HEK293 (cell line): ENCODE data around the gene GALC.

Source experiments
- CTCF ChIA-PET: fragments of 350-600 bp; formaldehyde crosslinking; extraction: SDS; loops from one replicate; lab custom pipeline; 2021; ENCODE audit warnings: antibody characterized with exemption; lab: Yijun Ruan, JAX
- POLR2A ChIA-PET: fragments of 300-600 bp; formaldehyde crosslinking; extraction: SDS; loops from one replicate; lab custom pipeline; 2020; ENCODE audit warnings: antibody characterized with exemption, inconsistent platforms; lab: Yijun Ruan, JAX
- H3K27ac ChIP-seq: fragments of 200-500 bp; sonication (Bioruptor generic); 2 replicates; pipeline ENCODE4 v1.5.1; 2014; ENCODE audit warnings: low read depth, low read length, control low read depth, inconsistent platforms; ENCODE audit errors: extremely low read depth
- H3K36me3 ChIP-seq, 2 experiments: fragments of 200-500 bp in 1 of 2; sonication (Bioruptor generic) in 1 of 2; 1 replicate in 1 of 2; 2 replicates in 1 of 2; pipeline ENCODE4 v1.5.1; 2014 to 2017; ENCODE audit warnings: inconsistent platforms in 2 of 2, low read length in 2 of 2; ENCODE audit not compliant: control insufficient read depth in 2 of 2, insufficient read depth in 1 of 2
- H3K4me1 ChIP-seq: fragments of 200-500 bp; sonication (Bioruptor generic); 2 replicates; pipeline ENCODE4 v1.5.1; 2014; ENCODE audit warnings: mild to moderate bottlenecking, low read length, inconsistent platforms; ENCODE audit not compliant: control insufficient read depth, insufficient read depth
- H3K4me3 ChIP-seq: 2 replicates; pipeline ENCODE4 v1.5.1; 2011; ENCODE audit warnings: low read depth, mild to moderate bottlenecking, control low read depth, low read length, moderate library complexity
- H3K9me3 ChIP-seq: fragments of 200-500 bp; sonication (Bioruptor generic); 2 replicates; pipeline ENCODE4 v1.5.1; 2014; ENCODE audit warnings: low read depth, low read length, inconsistent platforms; ENCODE audit not compliant: control insufficient read depth, insufficient read depth
- ATF2 ChIP-seq: fragments of 450-650 bp; formaldehyde crosslinking; IDR thresholded peaks from 2 replicates; pipeline ENCODE4 v1.5.1; 2016; ENCODE audit warnings: missing biosample characterization, missing genetic modification characterization, low read depth
- GLIS1 ChIP-seq: fragments of 450-650 bp; formaldehyde crosslinking; IDR thresholded peaks from 2 replicates; pipeline ENCODE4 v1.5.1; 2016; ENCODE audit warnings: missing biosample characterization, missing genetic modification characterization
- HOXC10 ChIP-seq: sonication (generic); formaldehyde crosslinking; IDR thresholded peaks from 2 replicates; pipeline ENCODE4 v1.8.1; 2023; ENCODE audit warnings: mild to moderate bottlenecking, missing genetic modification reagents
- MEIS1 ChIP-seq: sonication (generic); formaldehyde crosslinking; IDR thresholded peaks from 2 replicates; pipeline ENCODE4 v1.8.1; 2022; ENCODE audit warnings: missing genetic modification reagents, mild to moderate bottlenecking, borderline replicate concordance
- PRDM2 ChIP-seq: fragments of 450-650 bp; formaldehyde crosslinking; IDR thresholded peaks from 2 replicates; pipeline ENCODE4 v1.5.1; 2016; ENCODE audit warnings: missing biosample characterization, missing genetic modification characterization, borderline replicate concordance
- SCRT2 ChIP-seq: fragments of 450-650 bp; formaldehyde crosslinking; IDR thresholded peaks from 2 replicates; pipeline ENCODE4 v1.5.1; 2016; ENCODE audit warnings: missing biosample characterization, missing genetic modification characterization
- YY1 ChIP-seq: fragments of 450-650 bp; formaldehyde crosslinking; IDR thresholded peaks from 2 replicates; pipeline ENCODE4 v1.5.1; 2018; ENCODE audit warnings: missing biosample characterization, missing genetic modification characterization
- ZBTB48 ChIP-seq: fragments of 450-650 bp; formaldehyde crosslinking; IDR thresholded peaks from 2 replicates; pipeline ENCODE4 v1.5.1; 2016; ENCODE audit warnings: missing biosample characterization, missing genetic modification characterization
- ZEB2 ChIP-seq: fragments of 450-650 bp; formaldehyde crosslinking; IDR thresholded peaks from 2 replicates; pipeline ENCODE4 v1.5.1; 2016; ENCODE audit warnings: missing biosample characterization, missing genetic modification characterization
- ZNF121 ChIP-seq: fragments of 450-650 bp; formaldehyde crosslinking; IDR thresholded peaks from 2 replicates; pipeline ENCODE4 v1.5.1; 2016; ENCODE audit warnings: missing biosample characterization, missing genetic modification characterization
- ZNF211 ChIP-seq: fragments of 450-650 bp; formaldehyde crosslinking; IDR thresholded peaks from 2 replicates; pipeline ENCODE4 v1.5.1; 2016; ENCODE audit warnings: low read depth, missing biosample characterization, missing genetic modification characterization
- ZNF24 ChIP-seq: fragments of 450-650 bp; formaldehyde crosslinking; IDR thresholded peaks from 2 replicates; pipeline ENCODE4 v1.5.1; 2016; ENCODE audit warnings: missing biosample characterization, missing genetic modification characterization
- ZNF510 ChIP-seq: fragments of 450-650 bp; formaldehyde crosslinking; IDR thresholded peaks from 2 replicates; pipeline ENCODE4 v1.5.1; 2018; ENCODE audit warnings: mild to moderate bottlenecking, missing genetic modification characterization, missing biosample characterization; ENCODE audit not compliant: insufficient replicate concordance
- ZNF660 ChIP-seq: fragments of 450-650 bp; IDR thresholded peaks from 2 replicates; pipeline ENCODE4 v1.5.1; 2018; ENCODE audit warnings: missing biosample characterization, mild to moderate bottlenecking, missing genetic modification characterization
- ZNF704 ChIP-seq: fragments of 450-650 bp; formaldehyde crosslinking; IDR thresholded peaks from 2 replicates; pipeline ENCODE4 v1.5.1; 2016; ENCODE audit warnings: missing biosample characterization, missing genetic modification characterization
- ZNF76 ChIP-seq: fragments of 450-650 bp; formaldehyde crosslinking; IDR thresholded peaks from 2 replicates; pipeline ENCODE4; 2016; ENCODE audit warnings: low read depth, missing biosample characterization, missing genetic modification characterization, borderline replicate concordance
- ZSCAN16 ChIP-seq: fragments of 450-650 bp; formaldehyde crosslinking; IDR thresholded peaks from 2 replicates; pipeline ENCODE4 v1.5.1; 2016; ENCODE audit warnings: missing biosample characterization, missing genetic modification characterization

Gene GALC

GRCh38 chr14:87999277-87999676 is 6.3 kb upstream of the GALC start:
- H3K9me3 ChIP-seq, result no peaks in the 10 kb centered on the region
- H3K36me3 ChIP-seq, result no peaks in the 10 kb centered on the region
- ChIA-PET POLR2A (no interaction called here), CTCF (no interaction called here)
- H3K27ac ChIP-seq, result no peak overlapping the region
- no peaks in the 10 kb centered on the region for H3K4me1 ChIP-seq
- TF ChIP-seq ZSCAN16 (tag by site-specific recombination), result no peak
- no peak for TF ChIP-seq SCRT2 (tag by site-specific recombination)
- no peak for TF ChIP-seq ATF2 (tag by site-specific recombination)
- no peak for TF ChIP-seq ZNF24 (tag by site-specific recombination)
- TF ChIP-seq YY1 (tag by site-specific recombination), result no peak
- TF ChIP-seq ZNF211 (tag by site-specific recombination), result no peak
- TF ChIP-seq PRDM2, result no peak
- no peak for TF ChIP-seq MEIS1 (CRISPR knock-in tag)
- TF ChIP-seq ZNF510, result no peak
- TF ChIP-seq HOXC10 (CRISPR knock-in tag), result no peak
- no peak for TF ChIP-seq ZNF76 (tag by site-specific recombination)
- no peak for TF ChIP-seq ZEB2
- TF ChIP-seq ZNF121 (tag by site-specific recombination), result no peak
- no peak for TF ChIP-seq ZNF660
- H3K4me3 ChIP-seq, result no peak overlapping the region

- ChIA-PET CTCF (no interaction called here), POLR2A (no interaction called here)
- Histone ChIP-seq H3K36me3 (no peaks in the 10 kb centered on the region), H3K27ac (no peak overlapping the region), H3K9me3 (no peaks in the 10 kb centered on the region), H3K4me3 (no peak overlapping the region), H3K4me1 (no peaks in the 10 kb centered on the region)
- TF ChIP-seq ZBTB48, result no peak
- no peak for TF ChIP-seq GLIS1
- TF ChIP-seq ZNF704 (tag by site-specific recombination), result no peak
These were observed 5.5 kb upstream of the GALC start for GRCh38 chr14:87998482-87998881.
